H1 (cell line): ENCODE results near the gene CENPF. TPM values are rescaled to one million over a fixed set of nuclear protein-coding genes. Genes with fewer than 3 reads are reported as not detected.

Experiments used
- CTCF ChIA-PET: fragments of 300-600 bp; sonication (Branson Sonifier 250); formaldehyde crosslinking; loops from one replicate; lab custom pipeline; 2021; ENCODE audit not compliant: partially characterized antibody; lab: Charles Lee
- POLR2A ChIA-PET: fragments of 300-600 bp; sonication (Branson Sonifier 250); formaldehyde crosslinking; loops from one replicate; lab custom pipeline; 2021; ENCODE audit warnings: inconsistent platforms; ENCODE audit not compliant: partially characterized antibody; lab: Charles Lee
- DNase-seq, 2 experiments: peaks; one replicate each; pipeline versions ENCODE4 v3.0.0 to v3.0.0-alpha.2; 2010 to 2022; ENCODE audit warnings: low spot score in 2 of 2, low read depth in 1 of 2, mixed read lengths in 1 of 2
- FAIRE-seq: peaks from 2 replicates; lab custom pipeline; 2011; peaks lifted over from hg19 to GRCh38; lab: Jason Lieb, UNC
- H2AFZ ChIP-seq: 2 replicates; pipeline ENCODE4 v1.8.1; 2012; ENCODE audit warnings: low read length, inconsistent platforms
- H2AK5ac ChIP-seq: 2 replicates; pipeline ENCODE4 v1.6.1; 2013; ENCODE audit warnings: low read depth, low read length
- H2BK120ac ChIP-seq: replicated peaks from 2 replicates; pipeline ENCODE3; 2013; ENCODE audit warnings: low read depth, low read length, inconsistent platforms
- H2BK12ac ChIP-seq: 2 replicates; pipeline ENCODE4 v1.6.1; 2013; ENCODE audit warnings: low read depth, low read length
- H2BK15ac ChIP-seq: 2 replicates; pipeline ENCODE4 v1.6.1; 2013; ENCODE audit warnings: low read length
- H2BK20ac ChIP-seq: 2 replicates; pipeline ENCODE4 v1.6.1; 2013; ENCODE audit warnings: low read length
- H2BK5ac ChIP-seq: 2 replicates; pipeline ENCODE4 v1.6.1; 2013; ENCODE audit warnings: low read depth, low read length
- H3K14ac ChIP-seq: 2 replicates; pipeline ENCODE4 v1.6.1; 2013; ENCODE audit warnings: inconsistent platforms; ENCODE audit not compliant: insufficient read length
- H3K18ac ChIP-seq: 2 replicates; pipeline ENCODE4 v1.6.1; 2013; ENCODE audit warnings: low read length; ENCODE audit errors: extremely low read depth
- H3K23ac ChIP-seq: 2 replicates; pipeline ENCODE4 v1.6.1; 2013; ENCODE audit warnings: inconsistent platforms; ENCODE audit not compliant: insufficient read length
- H3K23me2 ChIP-seq: 2 replicates; pipeline ENCODE4 v1.6.1; 2013; ENCODE audit warnings: low read depth, low read length
- H3K27ac ChIP-seq: 2 replicates; pipeline ENCODE4 v1.6.1; 2011; ENCODE audit warnings: low read depth, low read length, inconsistent platforms
- H3K27me3 ChIP-seq, 4 experiments: replicated peaks in 1 of 4; 1 replicate in 1 of 4; 2 replicates in 3 of 4; pipeline versions ENCODE4 v1.6.1 to v1.8.1; 2011 to 2013; ENCODE audit warnings: low read length in 3 of 4, mild to moderate bottlenecking in 3 of 4, inconsistent platforms in 2 of 4, mixed read lengths in 2 of 4, moderate library complexity in 1 of 4; ENCODE audit not compliant: control insufficient read depth in 3 of 4, insufficient read depth in 3 of 4; ENCODE audit errors: extremely low read depth in 1 of 4
- H3K36me3 ChIP-seq, 4 experiments: 2 replicates each; pipeline versions ENCODE4 v1.6.1 to v1.8.1; 2011 to 2013; ENCODE audit warnings: mild to moderate bottlenecking in 4 of 4, low read length in 3 of 4, moderate library complexity in 2 of 4, control low read depth in 1 of 4, inconsistent platforms in 1 of 4; ENCODE audit not compliant: insufficient read depth in 4 of 4, control insufficient read depth in 2 of 4
- H3K4ac ChIP-seq: replicated peaks from 2 replicates; pipeline ENCODE3; 2013; ENCODE audit warnings: low read length, low read depth, mixed read lengths, inconsistent platforms; ENCODE audit not compliant: insufficient read length
- H3K4me1 ChIP-seq, 4 experiments: replicated peaks in 1 of 4; 1 replicate in 1 of 4; 2 replicates in 3 of 4; pipeline versions ENCODE4 v1.6.1 to v1.8.1; 2011 to 2013; ENCODE audit warnings: low read length in 3 of 4, inconsistent platforms in 2 of 4, mixed read lengths in 1 of 4; ENCODE audit not compliant: insufficient read depth in 4 of 4, control insufficient read depth in 3 of 4
- H3K4me2 ChIP-seq, 2 experiments: 2 replicates each; pipeline versions ENCODE4 v1.6.1 to v1.8.1; 2011 to 2013; ENCODE audit warnings: low read depth in 2 of 2, low read length in 2 of 2, control low read depth in 1 of 2, inconsistent platforms in 1 of 2, mild to moderate bottlenecking in 1 of 2; ENCODE audit not compliant: insufficient read depth in 1 of 2
- H3K4me3 ChIP-seq, 4 experiments: fragments of 200-600, 300-600 bp in 1 of 4; sonication (generic), shearing (Covaris generic), sonication (Bioruptor Twin) in 1 of 4; 2 replicates each; pipeline versions ENCODE4 v1.5.1 to v1.8.1; 2011 to 2016; ENCODE audit warnings: low read length in 4 of 4, low read depth in 3 of 4, control low read depth in 2 of 4, inconsistent platforms in 2 of 4, mild to moderate bottlenecking in 2 of 4, mixed read lengths in 1 of 4, moderate library complexity in 1 of 4; ENCODE audit not compliant: insufficient read depth in 2 of 4; ENCODE audit errors: extremely low read depth in 1 of 4
- H3K56ac ChIP-seq: replicated peaks from 2 replicates; pipeline ENCODE3; 2013; ENCODE audit warnings: low read depth, mild to moderate bottlenecking, mixed read lengths, low read length, inconsistent platforms; ENCODE audit not compliant: insufficient read length
- H3K79me1 ChIP-seq: 2 replicates; pipeline ENCODE4 v1.6.1; 2013; ENCODE audit warnings: low read depth, low read length, control low read depth
- H3K79me2 ChIP-seq, 2 experiments: 2 replicates each; pipeline versions ENCODE4 v1.6.1 to v1.8.1; 2012 to 2013; ENCODE audit warnings: low read length in 2 of 2, mild to moderate bottlenecking in 2 of 2, inconsistent platforms in 1 of 2; ENCODE audit not compliant: insufficient read depth in 2 of 2, control insufficient read depth in 1 of 2
- H3K9ac ChIP-seq, 4 experiments: replicated peaks in 1 of 4; 1 replicate in 1 of 4; 2 replicates in 3 of 4; pipeline versions ENCODE4 v1.6.1 to v1.8.1; 2011 to 2013; ENCODE audit warnings: low read depth in 3 of 4, low read length in 3 of 4, control low read depth in 2 of 4, mild to moderate bottlenecking in 2 of 4, moderate library complexity in 2 of 4, inconsistent platforms in 1 of 4; ENCODE audit errors: extremely low read depth in 1 of 4
- H3K9me3 ChIP-seq, 2 experiments: 2 replicates each; pipeline versions ENCODE4 v1.6.1 to v1.8.1; 2012 to 2013; ENCODE audit warnings: mild to moderate bottlenecking in 2 of 2, moderate library complexity in 2 of 2, control low read depth in 1 of 2, inconsistent platforms in 1 of 2, low read depth in 1 of 2, low read length in 1 of 2, mixed read lengths in 1 of 2; ENCODE audit not compliant: insufficient read depth in 2 of 2
- H4K20me1 ChIP-seq, 2 experiments: replicated peaks in 1 of 2; 2 replicates each; pipeline versions ENCODE3 to v1.8.1; 2011 to 2013; ENCODE audit warnings: inconsistent platforms in 2 of 2, low read length in 2 of 2, mild to moderate bottlenecking in 1 of 2; ENCODE audit not compliant: insufficient read depth in 2 of 2, control insufficient read depth in 1 of 2
- H4K5ac ChIP-seq: 2 replicates; pipeline ENCODE4 v1.6.1; 2013; ENCODE audit warnings: low read length, low read depth, mixed read lengths, inconsistent platforms; ENCODE audit not compliant: insufficient read length
- H4K8ac ChIP-seq: 2 replicates; pipeline ENCODE4 v1.8.0; 2013; ENCODE audit warnings: mild to moderate bottlenecking, moderate library complexity, low read length, inconsistent platforms; ENCODE audit not compliant: insufficient read depth; ENCODE audit errors: extremely low read depth
- H4K91ac ChIP-seq: replicated peaks from 2 replicates; pipeline ENCODE3; 2013; ENCODE audit warnings: low read length, mixed read lengths, inconsistent platforms; ENCODE audit not compliant: insufficient read length
- CHD2 ChIP-seq: IDR thresholded peaks from 2 replicates; pipeline ENCODE4 v1.6.1; 2012; ENCODE audit warnings: low read length, improper control_type of control experiment
- WGBS, 2 experiments: shearing (Covaris generic) in 1 of 2; methylation state at CpG; one replicate each; pipeline versions ENCODE4 v1.1.6 to v1.1.7; 2013 to 2015; ENCODE audit warnings: low lambda C conversion rate in 2 of 2, mixed read lengths in 2 of 2, inconsistent platforms in 1 of 2, low coverage in 1 of 2, missing lambda C conversion rate in 1 of 2; ENCODE audit not compliant: insufficient replicate concordance in 2 of 2, insufficient coverage in 1 of 2, insufficient read length in 1 of 2; ENCODE audit errors: extremely low coverage in 1 of 2, missing lambda C conversion rate in 1 of 2; 5-methylcytosine and 5-hydroxymethylcytosine counted together
- polyA plus RNA-seq, 7 experiments: library from polyadenylated mRNA; depleted of rRNA in 3 of 7; stranded (reverse) in 5 of 7; unstranded in 2 of 7; fragments of >200 nt in 5 of 7; fragments of 200-250 nt in 2 of 7; gene quantifications; 1 replicate in 5 of 7; 2 replicates in 1 of 7; 4 replicates in 1 of 7; pipeline versions ENCODE4 v1.2.1 to v1.2.3, GENCODE V29; 2011 to 2013; ENCODE audit warnings: missing spikeins in 2 of 7, mixed read lengths in 2 of 7
- total RNA-seq: library from RNA; stranded (reverse); fragmentation: NEBNext Ultra II Directional; extraction: Animal tissue kit (Norgen Biotek cat#: 25700); gene quantifications from 2 replicates; pipeline ENCODE4 v1.2.1, GENCODE V29; 2021

The CENPF gene
- total and polyA plus RNA-seq, 2 of the 8 experiments (the other 6 are each of a cell fraction or from before 2014, with no cell fraction given): 13.7 to 170 TPM

DNA sequence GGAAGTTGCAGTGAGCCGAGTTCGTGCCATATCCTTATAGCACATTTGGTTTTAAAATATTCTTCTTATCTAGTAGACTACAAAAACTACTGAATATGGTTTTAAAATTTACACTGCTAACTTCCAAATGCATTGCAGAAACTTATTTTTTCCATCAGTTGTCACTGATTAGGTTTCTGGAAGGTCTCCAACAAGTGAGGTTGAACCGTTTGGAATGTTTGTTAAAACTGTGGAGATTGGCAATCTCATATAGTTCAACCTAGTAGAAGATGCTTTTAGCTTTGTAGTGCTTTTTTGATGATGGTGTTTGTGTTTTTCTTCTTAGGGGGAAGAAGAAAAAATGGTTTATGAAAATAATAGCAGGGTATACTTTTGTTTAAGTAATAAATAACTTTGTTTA, 12.9 kb downstream of the CENPF start:
- Histone ChIP-seq H3K27me3 (no peaks in the 10 kb centered on the region), H4K91ac (no peak overlapping the region), H3K23me2 (no peaks in the 10 kb centered on the region; the same call in 1 of the 2 replicates), H3K14ac (no peak overlapping the region), H3K56ac (no peak overlapping the region), H4K8ac (no peak overlapping the region), H2BK12ac (no peak overlapping the region), H4K5ac (no peak overlapping the region), H2BK120ac (no peak overlapping the region), H3K36me3 (peaks cover 7 to 63% (median 40%) of the 10 kb centered on the region in 4 experiments), H4K20me1 (peaks cover 4% of the 10 kb centered on the region in 2 experiments), H3K27ac (no peak overlapping the region), H3K4ac (no peak overlapping the region), H3K4me3 (no peak overlapping the region), H3K4me2 (no peak overlapping the region), H3K9me3 (no peaks in the 10 kb centered on the region), H3K79me2 (peaks cover 0 to 41% of the 10 kb centered on the region in 2 experiments; a peak in 3 of 4 replicates), H3K79me1 (peaks cover 4% of the 10 kb centered on the region), H2BK20ac (no peak overlapping the region), H3K9ac (no peak overlapping the region), H2AK5ac (no peak overlapping the region), H2BK5ac (no peak overlapping the region), H3K4me1 (no peaks in the 10 kb centered on the region), H3K23ac (no peak overlapping the region), H3K18ac (no peak overlapping the region), H2AFZ (no peak overlapping the region)
- no peak for FAIRE-seq
- 92% methylated on average over 3 of the region's 3 CpGs; no CpG with 5 or more reads in 1 of the 2 experiments for WGBS, 2 experiments
- POLR2A ChIA-PET: interaction anchor here (0.6 kb wide), 1 partner anchor 56 kb away, joined by 3 read pairs; no protein-coding TSS in a partner anchor
- no peak for TF ChIP-seq CHD2
- TF ChIP-seq, all 59 proteins: peak for 0
- CTCF ChIA-PET: interaction anchor here (0.7 to 2.0 kb wide), 7 partner anchors 11 to 284 kb away, joined by 3 to 10 read pairs (median 4); no protein-coding TSS in a partner anchor
- no peak for DNase-seq
- no peak overlapping the region for H2BK15ac ChIP-seq
